Upper lobe of left lung (tissue), 6 donors: ENCODE data around the gene NR2F1. TPM values are rescaled to one million over a fixed set of nuclear protein-coding genes. Genes with fewer than 3 reads are reported as not detected.

Source experiments
- ATAC-seq, 2 donors: fragments of 200-7000 bp; cut with Tn5 transposase; one replicate each; pipeline ENCODE4 v1.9.1; 2022; ENCODE audit warnings: mild to moderate bottlenecking in 2 of 2, moderate library complexity in 2 of 2; ENCODE audit not compliant: low FRiP score in 2 of 2
- DNase-seq, 2 donors: peaks; one replicate each; pipeline ENCODE4 v3.0.0-alpha.2; 2019 to 2020
- H3K27ac ChIP-seq, 4 donors: fragments of 200-600 bp; sonication (generic); one replicate each; pipeline ENCODE4 v1.5.1; 2016 to 2019
- H3K27me3 ChIP-seq, 4 donors: fragments of 200-600 bp; sonication (generic); one replicate each; pipeline ENCODE4 v1.5.1; 2017 to 2019
- H3K36me3 ChIP-seq, 4 donors: fragments of 200-600 bp; sonication (generic); one replicate each; pipeline ENCODE4 v1.5.1; 2016 to 2019
- H3K4me1 ChIP-seq, 4 donors: fragments of 200-600 bp; sonication (generic); one replicate each; pipeline ENCODE4 v1.5.1; 2018 to 2019
- H3K4me3 ChIP-seq, 4 donors: fragments of 200-600 bp; sonication (generic); one replicate each; pipeline ENCODE4 v1.5.1; 2017 to 2019; ENCODE audit warnings: mild to moderate bottlenecking in 2 of 4, moderate library complexity in 1 of 4
- H3K9me3 ChIP-seq, 4 donors: fragments of 200-600 bp; sonication (generic); one replicate each; pipeline ENCODE4 v1.5.1; 2018 to 2019
- CTCF ChIP-seq, 6 experiments: fragments of 450-650 bp in 4 of 6; fragments of 200-600 bp in 2 of 6; sonication (generic) in 2 of 6; IDR thresholded peaks; one replicate each; pipeline ENCODE4 v1.5.1; 2016 to 2019; ENCODE audit warnings: antibody characterized with exemption in 6 of 6
- EP300 ChIP-seq, 4 donors: sonication (generic); formaldehyde crosslinking; IDR thresholded peaks; one replicate each; pipeline ENCODE4 v1.5.1; 2017; ENCODE audit warnings: antibody characterized with exemption in 4 of 4, control low read depth in 2 of 4
- POLR2A ChIP-seq, 4 donors: fragments of 450-650 bp; IDR thresholded peaks; one replicate each; pipeline ENCODE4 v1.5.1; 2016 to 2017; ENCODE audit warnings: antibody characterized with exemption in 4 of 4, mild to moderate bottlenecking in 2 of 4
- POLR2AphosphoS5 ChIP-seq, 2 donors: sonication (generic); formaldehyde crosslinking; IDR thresholded peaks; one replicate each; pipeline ENCODE4 v1.5.1; 2017; ENCODE audit warnings: antibody characterized with exemption in 2 of 2
- WGBS, 2 donors: methylation state at CpG; one replicate each; pipeline ENCODE4 v1.1.5; 2017 to 2018; 5-methylcytosine and 5-hydroxymethylcytosine counted together
- total RNA-seq, 6 donors: library from RNA; depleted of rRNA in 4 of 6; stranded (reverse); fragments of >200 nt in 4 of 6; gene quantifications; one replicate each; pipeline versions ENCODE4 v1.1.0 to v1.2.1, GENCODE V29; 2016 to 2021
- donor health status: DM: no; HTN: no; CAD: no; lungs with moderate emphysema.
- donor health status: DM: no; HTN: yes; CAD: no; lungs with severe emphysema.

The NR2F1 gene
- total RNA-seq, 6 donors from 2014 or later = 8.9 to 70.3 (median 29.4) TPM

DNA sequence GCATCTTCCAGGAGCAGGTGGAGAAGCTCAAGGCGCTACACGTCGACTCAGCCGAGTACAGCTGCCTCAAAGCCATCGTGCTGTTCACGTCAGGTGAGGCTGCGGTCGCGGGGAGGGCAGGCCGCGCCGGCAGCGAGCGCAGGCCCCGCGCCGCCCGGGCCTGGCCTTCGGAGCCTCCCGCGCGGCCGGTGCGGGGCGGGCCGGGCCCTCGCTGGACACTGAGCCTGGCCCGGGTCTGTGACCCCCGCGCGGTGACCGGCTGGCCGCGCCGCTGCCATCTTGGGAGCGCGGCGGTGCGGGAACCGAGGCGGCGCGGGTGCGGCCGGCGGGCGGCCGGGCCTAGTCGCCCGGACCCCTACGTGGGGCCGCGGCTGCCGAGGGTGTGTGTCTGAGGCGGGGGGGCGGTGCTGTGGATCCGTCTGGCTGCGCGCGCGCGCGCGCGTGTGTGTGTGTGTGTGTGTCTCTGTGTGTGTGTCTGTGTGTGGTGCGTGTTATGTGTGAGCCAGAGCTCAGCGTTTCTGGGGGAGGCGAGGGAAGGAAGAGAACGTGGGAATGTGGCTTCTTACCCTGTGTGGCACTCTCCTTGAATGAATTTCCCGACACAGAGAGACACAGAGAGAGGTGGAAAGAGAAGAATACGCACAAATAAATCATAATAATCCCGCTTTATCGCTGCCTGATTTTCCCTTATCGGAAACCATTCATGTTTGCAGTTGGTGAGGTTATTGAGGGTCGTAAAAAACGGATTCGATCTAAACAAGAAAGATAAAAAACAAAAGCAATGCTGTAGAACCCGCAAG lies 5.5 kb downstream of the NR2F1 start:
- H3K4me1 ChIP-seq = peaks cover 8 to 33% (median 10%) of the 10 kb centered on the region in 4 donors
- DNase-seq (peak in 1 of 2 donors; percentile 89), ATAC-seq (peak in 1 of 2 donors; percentile 10)
- H3K27ac ChIP-seq = peak overlapping the region in 3 of 4 donors; percentile 67 to 77 (median 72)
- no peaks in the 10 kb centered on the region for H3K36me3 ChIP-seq
- TF ChIP-seq EP300 (IDR thresholded peaks at IDR 0.05) (no peak), CTCF (IDR thresholded peaks at IDR 0.05) (no peak), POLR2A (IDR thresholded peaks at IDR 0.05) (no peak), POLR2AphosphoS5 (IDR thresholded peaks at IDR 0.05) (no peak)
- H3K4me3 ChIP-seq = peak overlapping the region in 3 of 4 donors; percentile 60 to 70 (median 64)
- 26 to 48% methylated on average over 20 to 69 of the region's 78 CpGs for WGBS, 2 donors
- peaks cover 0 to 36% (median 19%) of the 10 kb centered on the region in 4 donors for H3K27me3 ChIP-seq
- H3K9me3 ChIP-seq = no peaks in the 10 kb centered on the region

DNA sequence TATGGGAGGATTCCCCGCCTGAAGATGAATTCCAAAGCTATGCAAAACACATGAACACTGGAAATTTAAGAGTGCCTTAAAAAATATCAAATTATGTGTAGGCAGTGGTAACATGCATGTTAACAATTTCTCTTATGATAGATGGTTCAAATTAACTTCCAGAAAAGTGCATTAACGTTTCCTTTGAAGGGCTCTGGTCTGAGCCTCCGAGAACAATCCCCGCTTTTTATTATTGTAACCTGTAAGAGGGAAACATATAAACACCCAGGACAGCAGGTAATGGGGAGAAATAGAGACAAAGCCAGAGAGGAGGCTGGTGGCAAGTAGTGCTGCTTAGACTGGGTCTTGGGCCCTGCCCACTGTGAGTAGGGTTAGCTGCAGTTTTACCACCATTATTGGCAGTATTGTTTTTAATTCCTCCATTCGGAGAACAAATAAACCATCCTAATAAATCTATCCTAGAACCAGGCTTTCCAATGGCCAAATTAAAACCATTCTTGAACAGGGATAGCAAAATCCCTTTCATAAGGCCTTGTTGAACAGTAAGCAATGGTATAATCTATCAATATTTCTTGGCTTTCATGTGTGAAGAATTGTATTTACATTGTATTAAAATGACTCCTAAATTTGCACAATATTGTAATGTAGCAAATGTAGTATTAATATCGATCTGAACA lies 6.3 kb downstream of the NR2F1 start:
- TF ChIP-seq POLR2AphosphoS5 (IDR thresholded peaks at IDR 0.05) = no peak
- no peak for TF ChIP-seq EP300 (IDR thresholded peaks at IDR 0.05)
- no peak for TF ChIP-seq POLR2A (IDR thresholded peaks at IDR 0.05)
- no peak for TF ChIP-seq CTCF (IDR thresholded peaks at IDR 0.05)
- H3K4me1 ChIP-seq = peaks cover 6 to 26% (median 6%) of the 10 kb centered on the region in 4 donors
- 67 to 71% methylated on average over 6 of the region's 6 CpGs for WGBS, 2 donors
- no peak for ATAC-seq
- peaks cover 0 to 30% (median 18%) of the 10 kb centered on the region in 4 donors for H3K27me3 ChIP-seq
- DNase-seq = no peak
- peak overlapping the region in 2 of 4 donors; percentile 60 to 64 for H3K4me3 ChIP-seq
- H3K27ac ChIP-seq = peak overlapping the region in 2 of 4 donors; percentile 6 to 72
- no peaks in the 10 kb centered on the region for H3K36me3 ChIP-seq
- H3K9me3 ChIP-seq = no peaks in the 10 kb centered on the region

DNA sequence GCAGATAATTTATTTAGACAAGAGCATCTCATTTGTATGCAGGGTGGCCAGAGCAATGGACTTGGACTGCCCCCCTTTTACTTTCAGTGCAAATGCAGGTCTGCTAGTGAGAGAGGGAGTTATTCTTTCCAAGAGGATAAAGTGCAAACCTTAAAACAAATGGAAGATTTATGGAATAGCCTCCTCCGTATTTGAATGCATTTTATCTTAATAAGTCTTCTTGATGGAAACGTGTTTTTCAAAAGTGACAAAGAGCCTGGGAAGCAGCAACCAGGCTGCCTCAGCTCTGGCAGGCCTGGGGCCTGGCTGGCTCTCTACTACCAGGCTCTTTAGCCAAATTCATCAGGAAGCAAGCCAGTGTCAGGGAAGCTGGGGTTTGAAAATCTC lies 6.8 kb downstream of the NR2F1 start:
- 67 to 76% methylated on average over 2 of the region's 2 CpGs for whole genome bisulfite sequencing, 2 donors
- DNase-seq (no peak), ATAC-seq (no peak)
- no peak for TF ChIP-seq POLR2AphosphoS5 (IDR thresholded peaks at IDR 0.05)
- TF ChIP-seq EP300 (IDR thresholded peaks at IDR 0.05) = no peak
- TF ChIP-seq POLR2A (IDR thresholded peaks at IDR 0.05) = no peak
- no peak for TF ChIP-seq CTCF (IDR thresholded peaks at IDR 0.05)
- Histone ChIP-seq H3K4me3 (peak overlapping the region in 1 of 4 donors; percentile 60), H3K27me3 (peaks cover 0 to 31% (median 20%) of the 10 kb centered on the region in 4 donors), H3K36me3 (no peaks in the 10 kb centered on the region), H3K9me3 (no peaks in the 10 kb centered on the region), H3K4me1 (peaks cover 6 to 21% (median 6%) of the 10 kb centered on the region in 4 donors), H3K27ac (peak overlapping the region in 2 of 4 donors; percentile 23 to 27)

DNA sequence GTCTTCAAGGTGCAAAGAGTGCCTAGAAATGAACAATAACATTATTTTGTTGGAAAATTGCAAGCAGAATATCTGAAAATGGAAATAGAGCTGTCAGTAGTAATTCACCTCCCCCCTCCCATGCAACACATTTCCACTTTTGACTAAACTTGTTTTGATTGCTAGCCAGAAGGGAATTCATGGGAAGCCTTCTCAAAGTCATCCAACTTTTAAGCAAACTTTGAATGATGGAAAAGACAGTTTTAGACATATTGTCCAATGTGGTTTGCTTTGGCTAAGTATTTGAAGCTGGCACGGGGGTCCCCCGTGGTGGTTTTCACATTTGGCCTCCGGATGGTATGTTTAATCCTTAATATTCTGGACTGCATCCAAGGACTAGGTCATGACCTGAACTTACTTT lies 7.5 kb downstream of the NR2F1 start:
- peaks cover under 1 to 14% (median 2%) of the 10 kb centered on the region in 4 donors for H3K4me1 ChIP-seq
- TF ChIP-seq POLR2A (IDR thresholded peaks at IDR 0.05) = no peak
- TF ChIP-seq EP300 (IDR thresholded peaks at IDR 0.05) = no peak
- TF ChIP-seq POLR2AphosphoS5 (IDR thresholded peaks at IDR 0.05) = no peak
- no peak for TF ChIP-seq CTCF (IDR thresholded peaks at IDR 0.05)
- peak overlapping the region in 1 of 4 donors; percentile 7 for H3K4me3 ChIP-seq
- H3K36me3 ChIP-seq = no peaks in the 10 kb centered on the region
- peak overlapping the region in 1 of 4 donors; percentile 27 for H3K27ac ChIP-seq
- ATAC-seq = no peak
- WGBS, 2 donors = 54 to 63% methylated on average over 3 of the region's 3 CpGs
- DNase-seq = no peak
- no peaks in the 10 kb centered on the region for H3K9me3 ChIP-seq
- H3K27me3 ChIP-seq = peaks cover 0 to 33% (median 21%) of the 10 kb centered on the region in 4 donors
